ENCODE results near the gene COL6A3.

GRCh38 chr2:237426517-237426916 is 12.6 kb upstream of the COL6A3 start:
- TF ChIP-seq FOXJ3 (CRISPR knock-in tag; IDR thresholded peaks at IDR 0.05) = no peak
- TF ChIP-seq TAF1 (IDR thresholded peaks at IDR 0.05; ENCODE audit: borderline replicate concordance, low read depth, low read length) = no peak
- TF ChIP-seq POLR2AphosphoS5 (IDR thresholded peaks at IDR 0.05; ENCODE audit: low read depth, low read length) = no peak
- no peak for TF ChIP-seq MAX (IDR thresholded peaks at IDR 0.05; ENCODE audit: low read depth)
- TF ChIP-seq EZH2phosphoT487 (IDR thresholded peaks at IDR 0.05; ENCODE audit: borderline replicate concordance, low read depth) = no peak

Data from SK-N-SH (cell line).